ENCODE data around the gene CCDC59. TPM values are rescaled to one million over a fixed set of nuclear protein-coding genes. Genes with fewer than 3 reads are reported as not detected.

Gene CCDC59
- total RNA-seq, 2 donors from 2014 or later: 22.7 to 24.2 TPM

GRCh38 chr12:82326905-82327503 lies 31.2 kb downstream of the CCDC59 start:
- DNase-seq (no peak), ATAC-seq (peak; percentile 31)
- intact Hi-C loops (cut with DNase I, micrococcal nuclease): loop anchor here in 1 of 2 donors (5.0 kb wide), 1 partner anchor 685 kb away; no protein-coding TSS in a partner anchor

GRCh38 chr12:82325540-82326336 lies 32.4 kb downstream of the CCDC59 start:
- intact Hi-C loops (cut with DNase I, micrococcal nuclease): loop anchor here in 1 of 2 donors (5.0 kb wide), 1 partner anchor 683 kb away; no protein-coding TSS in a partner anchor
- DNase-seq (no peak), ATAC-seq (peak; percentile 83)

GRCh38 chr12:82319276-82319675 lies 38.9 kb downstream of the CCDC59 start:
- ATAC-seq: no peak
- intact Hi-C loops (cut with DNase I, micrococcal nuclease): no loop called here
- no peak for DNase-seq

GRCh38 chr12:82314406-82314892 lies 43.7 kb downstream of the CCDC59 start:
- intact Hi-C loops (cut with DNase I, micrococcal nuclease): no loop called here
- ATAC-seq (peak; percentile 98), DNase-seq (peak; percentile 45 to 68)

Other genes starting within 250 kb of the CCDC59 start
- gene METTL25, start 142 bp upstream of the CCDC59 start, total RNA-seq: 10 to 100 TPM; 14.6 to 15.2 TPM

Measured in left colon (tissue), 2 donors.